Gastrocnemius medialis (tissue), 4 donors: ENCODE results near the gene UNC93A.

Source experiments
- CTCF ChIP-seq, 5 experiments: fragments of 450-650 bp in 3 of 5; fragments of 200-600 bp in 2 of 5; sonication (generic) in 2 of 5; IDR thresholded peaks in 4 of 5; conservative IDR thresholded peaks in 1 of 5; 1 replicate in 4 of 5; 2 replicates in 1 of 5; pipeline ENCODE4 v1.5.1; 2016 to 2019; ENCODE audit warnings: antibody characterized with exemption in 5 of 5, mild to moderate bottlenecking in 3 of 5, moderate library complexity in 3 of 5
- POLR2A ChIP-seq, 2 donors: fragments of 450-650 bp; IDR thresholded peaks; one replicate each; pipeline ENCODE4 v1.6.1; 2017; ENCODE audit warnings: antibody characterized with exemption in 2 of 2, mild to moderate bottlenecking in 2 of 2, moderate library complexity in 2 of 2

- TF ChIP-seq CTCF (IDR thresholded peaks at IDR 0.05 in 4 of 5, conservative IDR thresholded peaks at IDR 0.05 in 1 of 5) (no peak), POLR2A (IDR thresholded peaks at IDR 0.05) (no peak)
Measured at GRCh38 chr6:167279766-167280446, 11.2 kb upstream of the UNC93A start.
